Peyer's patch (tissue), 4 donors: ENCODE data around the gene RNF111. TPM values are rescaled to one million over a fixed set of nuclear protein-coding genes. Genes with fewer than 3 reads are reported as not detected.

Experiments
- DNase-seq, 3 donors: peaks; one replicate each; pipeline ENCODE4 v3.0.0-alpha.2; 2017 to 2019
- H3K27ac ChIP-seq, 4 donors: fragments of 200-600 bp; sonication (generic); one replicate each; pipeline ENCODE4 v1.5.1; 2016 to 2019
- H3K27me3 ChIP-seq, 2 donors: fragments of 200-600 bp; sonication (generic); one replicate each; pipeline ENCODE4 v1.5.1; 2019
- H3K36me3 ChIP-seq, 3 donors: fragments of 200-600 bp; sonication (generic); one replicate each; pipeline ENCODE4 v1.5.1; 2016 to 2019
- H3K4me1 ChIP-seq, 4 donors: fragments of 200-600 bp; sonication (generic); one replicate each; pipeline ENCODE4 v1.5.1; 2016 to 2019
- H3K4me3 ChIP-seq, 4 donors: fragments of 200-600 bp; sonication (generic); 1 replicate in 3 of 4; 2 replicates in 1 of 4; pipeline ENCODE4 v1.5.1; 2016 to 2019; ENCODE audit warnings: mild to moderate bottlenecking in 1 of 4
- H3K9me3 ChIP-seq, 4 donors: fragments of 200-600 bp; sonication (generic); one replicate each; pipeline ENCODE4 v1.5.1; 2016 to 2019; ENCODE audit warnings: mild to moderate bottlenecking in 1 of 4
- POLR2A ChIP-seq, 2 donors: fragments of 450-650 bp; IDR thresholded peaks; one replicate each; pipeline ENCODE4 v1.5.1; 2017; ENCODE audit warnings: antibody characterized with exemption in 2 of 2, mild to moderate bottlenecking in 2 of 2, moderate library complexity in 2 of 2
- total RNA-seq, 4 donors: library from RNA; depleted of rRNA; stranded (reverse); fragments of >200 nt; gene quantifications; one replicate each; pipeline ENCODE4 v1.1.0, GENCODE V29; 2016
- TF ChIP-seq, protein P1 (sequence below), 6 experiments: fragments of 450-650 bp in 4 of 6; fragments of 200-600 bp in 2 of 6; sonication (generic) in 1 of 6; IDR thresholded peaks; one replicate each; pipeline ENCODE4 v1.5.1; 2017 to 2019; ENCODE audit warnings: antibody characterized with exemption in 6 of 6, mild to moderate bottlenecking in 3 of 6, moderate library complexity in 1 of 6

The RNF111 gene
- total RNA-seq, 4 donors from 2014 or later = 24.5 to 45.4 (median 28.4) TPM

DNA sequence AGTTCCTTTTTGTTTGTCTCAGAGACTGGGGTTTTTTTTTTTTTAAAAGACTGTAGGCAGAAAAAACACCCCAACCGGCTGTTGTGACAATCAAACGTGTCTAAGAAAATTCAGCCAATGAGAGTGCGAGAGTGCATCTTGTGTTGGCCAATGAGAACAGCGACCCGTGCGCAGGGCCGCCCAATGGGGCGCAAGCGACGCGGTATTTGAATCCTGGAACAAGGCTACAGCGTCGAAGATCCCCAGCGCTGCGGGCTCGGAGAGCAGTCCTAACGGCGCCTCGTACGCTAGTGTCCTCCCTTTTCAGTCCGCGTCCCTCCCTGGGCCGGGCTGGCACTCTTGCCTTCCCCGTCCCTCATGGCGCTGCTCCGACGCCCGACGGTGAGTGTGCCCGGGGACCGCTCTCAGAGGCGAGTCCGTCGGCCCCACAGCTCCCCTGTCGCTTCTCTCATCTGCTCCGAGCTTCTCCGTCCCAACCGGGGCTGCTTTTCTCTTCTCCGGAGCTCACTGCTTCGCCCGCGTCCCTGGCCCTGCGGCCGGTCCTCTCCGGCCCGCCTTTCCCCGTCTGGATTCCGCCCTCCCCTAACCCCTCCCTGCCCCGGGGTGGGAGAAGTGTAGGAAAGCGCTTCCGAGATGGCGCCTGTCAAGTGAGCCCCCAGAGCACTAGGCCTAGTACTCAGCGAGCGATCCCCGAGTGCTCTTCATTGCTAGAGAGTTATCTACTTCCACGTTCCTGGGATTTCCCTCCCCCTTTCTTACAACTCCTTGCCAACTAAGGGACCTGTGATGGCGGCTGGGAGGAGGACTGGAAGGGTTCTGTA lies 117.7 kb downstream of the RNF111 start, which contains the start of gene CCNB2:
Gene CCNB2, plus strand, starts transcription at position 235 of the 821 bp plus-strand sequence. Its CDS starts 123 bp downstream, at position 358.
- H3K4me3 ChIP-seq = peak within 1 kb of the TSS; percentile 47 to 86 (median 71)
- H3K27ac ChIP-seq = peak within 1 kb of the TSS in 3 of 4 donors; percentile 6 to 49 (median 32)
- H3K27me3 ChIP-seq = no peaks in the 10 kb centered on the region
- H3K4me1 ChIP-seq = peaks cover 0 to 7% (median 0%) of the 10 kb centered on the region in 4 donors
- H3K36me3 ChIP-seq = peaks cover 0 to 4% (median 0%) of the 10 kb centered on the region in 3 donors
- DNase-seq = peak; percentile 81 to 93 (median 90)
- TF ChIP-seq, protein P1, sequence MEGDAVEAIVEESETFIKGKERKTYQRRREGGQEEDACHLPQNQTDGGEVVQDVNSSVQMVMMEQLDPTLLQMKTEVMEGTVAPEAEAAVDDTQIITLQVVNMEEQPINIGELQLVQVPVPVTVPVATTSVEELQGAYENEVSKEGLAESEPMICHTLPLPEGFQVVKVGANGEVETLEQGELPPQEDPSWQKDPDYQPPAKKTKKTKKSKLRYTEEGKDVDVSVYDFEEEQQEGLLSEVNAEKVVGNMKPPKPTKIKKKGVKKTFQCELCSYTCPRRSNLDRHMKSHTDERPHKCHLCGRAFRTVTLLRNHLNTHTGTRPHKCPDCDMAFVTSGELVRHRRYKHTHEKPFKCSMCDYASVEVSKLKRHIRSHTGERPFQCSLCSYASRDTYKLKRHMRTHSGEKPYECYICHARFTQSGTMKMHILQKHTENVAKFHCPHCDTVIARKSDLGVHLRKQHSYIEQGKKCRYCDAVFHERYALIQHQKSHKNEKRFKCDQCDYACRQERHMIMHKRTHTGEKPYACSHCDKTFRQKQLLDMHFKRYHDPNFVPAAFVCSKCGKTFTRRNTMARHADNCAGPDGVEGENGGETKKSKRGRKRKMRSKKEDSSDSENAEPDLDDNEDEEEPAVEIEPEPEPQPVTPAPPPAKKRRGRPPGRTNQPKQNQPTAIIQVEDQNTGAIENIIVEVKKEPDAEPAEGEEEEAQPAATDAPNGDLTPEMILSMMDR (IDR thresholded peaks at IDR 0.05) = no peak
- no peak for TF ChIP-seq POLR2A (IDR thresholded peaks at IDR 0.05)
- H3K9me3 ChIP-seq = no peaks in the 10 kb centered on the region

- H3K4me3 ChIP-seq = peak overlapping the region; percentile 47 to 86 (median 71)
Measured at GRCh38 chr15:59105854-59106253, 118.4 kb downstream of the RNF111 start.

GRCh38 chr15:59111251-59111650 lies 123.8 kb downstream of the RNF111 start:
- Histone ChIP-seq H3K4me3 (no peak overlapping the region), H3K27ac (no peak overlapping the region), H3K36me3 (peaks cover 0 to 4% (median 0%) of the 10 kb centered on the region in 3 donors), H3K27me3 (no peaks in the 10 kb centered on the region), H3K4me1 (no peaks in the 10 kb centered on the region), H3K9me3 (no peaks in the 10 kb centered on the region)
- no peak for DNase-seq
- TF ChIP-seq POLR2A (IDR thresholded peaks at IDR 0.05) = no peak

More at GRCh38 chr15:59105854-59106253, 118.4 kb downstream of the RNF111 start:
- TF ChIP-seq, protein P1 (IDR thresholded peaks at IDR 0.05) = peak in 3 of 6 experiments; percentile 25 to 46 (median 45)
- TF ChIP-seq POLR2A (IDR thresholded peaks at IDR 0.05) = no peak
- H3K27me3 ChIP-seq = no peaks in the 10 kb centered on the region
- no peaks in the 10 kb centered on the region for H3K9me3 ChIP-seq
- peaks cover 0 to 4% (median 0%) of the 10 kb centered on the region in 3 donors for H3K36me3 ChIP-seq
- no peak overlapping the region for H3K27ac ChIP-seq
- peaks cover 0 to 7% (median 0%) of the 10 kb centered on the region in 4 donors for H3K4me1 ChIP-seq
- DNase-seq = no peak

DNA sequence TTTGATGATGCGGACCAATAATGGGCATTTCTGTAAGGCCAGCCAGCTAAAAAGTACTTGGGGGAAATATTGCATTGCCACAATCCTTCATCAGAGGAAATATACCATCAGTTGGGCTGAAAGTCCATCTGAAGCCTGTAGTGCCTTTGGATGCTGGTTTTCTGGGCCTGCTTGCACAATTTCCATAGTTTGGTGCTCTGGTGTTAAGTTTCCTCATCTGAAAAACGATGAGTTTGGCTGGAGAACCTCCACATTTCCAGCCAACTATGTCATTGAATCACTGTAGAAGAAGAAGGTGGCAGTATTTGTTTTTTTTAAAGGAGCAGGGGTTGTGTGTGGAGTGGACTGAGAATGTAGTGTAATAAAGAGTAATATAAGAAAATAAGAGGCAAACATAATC lies 127.6 kb downstream of the RNF111 start:
- no peak overlapping the region for H3K27ac ChIP-seq
- H3K27me3 ChIP-seq = no peaks in the 10 kb centered on the region
- no peaks in the 10 kb centered on the region for H3K4me1 ChIP-seq
- no peaks in the 10 kb centered on the region for H3K9me3 ChIP-seq
- no peak overlapping the region for H3K4me3 ChIP-seq
- TF ChIP-seq POLR2A (IDR thresholded peaks at IDR 0.05) = no peak
- TF ChIP-seq, protein P1 (IDR thresholded peaks at IDR 0.05) = no peak
- DNase-seq = no peak
- no peaks in the 10 kb centered on the region for H3K36me3 ChIP-seq

DNA sequence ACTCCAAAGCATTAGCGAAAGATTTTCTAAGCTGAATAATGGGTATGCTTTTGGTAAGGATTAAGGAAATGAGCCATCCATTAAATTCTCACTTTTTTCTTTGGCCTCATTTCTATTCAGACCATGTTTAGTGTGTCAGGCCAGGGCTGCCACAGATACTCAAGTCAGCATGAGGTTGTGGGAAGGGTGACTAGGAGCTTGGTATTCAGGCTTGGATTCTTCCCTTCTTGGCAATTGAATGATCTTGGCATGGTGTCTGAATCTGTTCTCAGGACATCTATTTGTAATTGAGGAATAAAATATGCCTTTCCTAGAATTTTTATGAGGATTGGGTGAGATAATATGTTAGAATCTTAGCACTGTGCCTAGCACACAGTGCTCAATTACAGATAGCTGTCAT lies 128.7 kb downstream of the RNF111 start:
- Histone ChIP-seq H3K9me3 (no peaks in the 10 kb centered on the region), H3K36me3 (no peaks in the 10 kb centered on the region), H3K4me3 (no peak overlapping the region), H3K27me3 (no peaks in the 10 kb centered on the region), H3K27ac (no peak overlapping the region), H3K4me1 (no peaks in the 10 kb centered on the region)
- TF ChIP-seq, protein P1 (IDR thresholded peaks at IDR 0.05) = no peak
- no peak for TF ChIP-seq POLR2A (IDR thresholded peaks at IDR 0.05)
- DNase-seq = no peak

DNA sequence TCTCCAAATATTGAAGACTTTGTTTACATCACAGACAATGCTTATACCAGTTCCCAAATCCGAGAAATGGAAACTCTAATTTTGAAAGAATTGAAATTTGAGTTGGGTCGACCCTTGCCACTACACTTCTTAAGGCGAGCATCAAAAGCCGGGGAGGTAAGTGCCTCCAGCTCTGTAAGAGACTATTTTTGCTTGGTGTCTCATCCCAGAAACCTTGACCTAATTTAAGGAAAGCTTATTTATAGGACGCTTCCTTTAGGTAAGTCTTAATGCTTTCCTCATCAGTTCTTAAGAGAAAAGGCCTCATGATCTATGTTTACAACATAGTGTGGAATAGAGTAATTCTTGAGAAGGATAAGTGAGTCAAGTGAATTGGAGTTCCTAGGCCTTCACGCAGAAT lies 129.3 kb downstream of the RNF111 start:
- no peak for TF ChIP-seq POLR2A (IDR thresholded peaks at IDR 0.05)
- TF ChIP-seq, protein P1 (IDR thresholded peaks at IDR 0.05) = no peak
- no peaks in the 10 kb centered on the region for H3K9me3 ChIP-seq

More for the DNA sequence above, 129.3 kb downstream of the RNF111 start:
- no peaks in the 10 kb centered on the region for H3K27me3 ChIP-seq
- no peak overlapping the region for H3K27ac ChIP-seq
- H3K4me1 ChIP-seq = no peaks in the 10 kb centered on the region
- H3K36me3 ChIP-seq = no peaks in the 10 kb centered on the region
- H3K4me3 ChIP-seq = no peak overlapping the region
- no peak for DNase-seq
